Dedifferentiated amniotic fluid mesenchymal stem cell (primary cell): ENCODE measurements around the gene L1CAM.

ENCODE experiments used
- DNase-seq: peaks from one replicate; pipeline ENCODE4 v3.0.0-alpha.2; 2016; ENCODE audit errors: extremely low spot score

Gene L1CAM

DNA sequence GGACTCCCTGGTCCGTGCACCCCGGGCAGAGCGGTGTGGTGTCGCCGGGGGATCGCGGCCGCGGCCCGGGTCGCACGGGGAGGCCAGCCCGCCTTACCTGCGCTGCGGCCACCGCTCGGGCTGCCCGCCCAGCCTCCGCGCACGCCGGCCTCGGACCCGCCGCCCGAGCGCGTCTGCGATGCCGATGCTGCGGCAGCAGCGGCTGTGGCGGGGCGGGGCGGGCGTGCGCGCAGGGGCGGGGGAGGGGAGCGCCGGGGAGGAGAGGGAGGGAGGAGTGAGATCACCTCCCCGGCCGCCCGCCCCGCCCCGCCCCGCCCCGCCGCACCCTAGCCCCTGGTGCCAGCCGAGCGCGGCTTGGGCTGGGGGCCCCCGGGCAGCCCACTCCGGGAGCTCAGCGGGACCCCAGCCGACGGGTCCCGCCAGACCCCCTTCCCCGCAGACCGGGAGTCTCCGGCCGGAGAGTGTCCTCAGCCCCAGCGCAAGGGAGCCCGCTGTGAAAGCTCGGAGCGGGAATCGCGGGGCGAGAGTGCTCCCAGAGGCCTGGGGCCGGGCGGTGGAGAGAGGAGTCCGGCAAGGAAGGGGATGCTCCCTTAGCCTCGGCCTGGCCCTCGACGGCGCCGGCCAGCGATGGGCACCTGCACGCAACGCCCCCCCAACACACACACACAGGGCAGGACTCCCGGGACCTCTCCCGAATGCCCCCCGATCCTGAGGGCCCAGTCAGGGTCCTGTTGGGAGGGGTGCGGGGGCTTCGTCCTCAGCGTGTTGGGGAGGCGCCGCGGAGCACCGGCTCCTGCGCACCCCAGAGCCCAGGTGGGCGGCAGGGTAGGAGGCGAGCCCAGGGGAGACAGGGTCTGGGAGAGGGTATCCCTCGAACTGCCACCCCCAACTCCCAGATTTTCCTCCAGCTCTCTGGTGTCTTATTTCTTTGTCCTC is at the start of gene L1CAM:
Gene L1CAM, minus strand, starts transcription at position 206 of the 936 bp plus-strand sequence. CDS start 10,337 bp downstream, outside the sequence.
- no peak for DNase-seq

DNA sequence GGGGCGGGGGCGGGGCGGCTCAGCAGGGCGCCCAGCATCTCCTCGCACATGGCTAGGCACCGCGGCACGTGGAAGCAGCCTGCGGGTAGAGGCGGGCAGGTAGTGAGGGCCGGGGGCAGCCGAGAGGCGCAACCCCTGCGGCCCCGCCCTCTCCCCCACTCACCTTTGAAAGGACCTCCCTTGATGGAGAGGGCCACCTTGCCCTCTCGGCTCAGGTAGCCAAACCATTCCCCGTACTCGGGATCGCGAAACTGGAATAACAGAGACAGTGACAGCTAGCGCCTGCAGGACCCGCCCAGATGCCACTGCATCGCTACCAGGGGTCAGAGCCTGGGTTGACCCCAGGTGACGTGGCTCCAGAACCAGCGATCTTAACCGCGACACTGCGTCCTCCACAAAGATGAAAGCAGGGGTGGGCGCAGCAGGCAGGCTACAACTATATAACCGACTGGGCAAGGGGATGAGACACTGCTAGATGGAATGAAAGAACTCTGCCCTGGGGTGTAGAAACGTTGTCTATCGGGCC is 49.4 kb upstream of the L1CAM start:
- no peak for DNase-seq

- DNase-seq, result peak; percentile 49
Measured at GRCh38 chrX:153934762-153935325, 48.9 kb upstream of the L1CAM start, which contains the start of gene NAA10. Gene NAA10 (minus strand): TSS chrX:153935037. CDS start chrX:153934904, 133 bp downstream.

GRCh38 chrX:153934148-153934761 is 48.3 kb upstream of the L1CAM start:
- DNase-seq, result no peak

DNA sequence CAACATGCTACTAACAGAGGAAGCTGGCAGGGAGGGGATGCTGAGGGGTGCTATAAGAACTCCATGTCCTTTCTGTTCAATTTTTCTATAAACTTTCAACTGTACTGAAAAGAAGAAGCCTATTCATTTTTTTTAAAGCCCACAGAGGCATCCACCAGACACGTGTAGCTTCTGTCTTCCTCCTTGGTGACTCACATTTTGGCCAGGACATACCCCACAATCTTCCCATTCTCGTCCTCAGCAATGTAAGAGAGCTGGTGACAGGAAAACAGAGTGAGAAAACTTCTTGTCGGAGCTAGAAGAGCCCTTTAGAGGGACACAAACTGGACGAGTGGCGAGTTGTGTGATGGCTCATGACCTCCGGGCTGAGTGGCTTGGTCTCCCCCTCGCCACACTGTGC is 47.8 kb upstream of the L1CAM start:
- no peak for DNase-seq

- no peak for DNase-seq
Measured at GRCh38 chrX:153932220-153932915, 46.4 kb upstream of the L1CAM start.

DNA sequence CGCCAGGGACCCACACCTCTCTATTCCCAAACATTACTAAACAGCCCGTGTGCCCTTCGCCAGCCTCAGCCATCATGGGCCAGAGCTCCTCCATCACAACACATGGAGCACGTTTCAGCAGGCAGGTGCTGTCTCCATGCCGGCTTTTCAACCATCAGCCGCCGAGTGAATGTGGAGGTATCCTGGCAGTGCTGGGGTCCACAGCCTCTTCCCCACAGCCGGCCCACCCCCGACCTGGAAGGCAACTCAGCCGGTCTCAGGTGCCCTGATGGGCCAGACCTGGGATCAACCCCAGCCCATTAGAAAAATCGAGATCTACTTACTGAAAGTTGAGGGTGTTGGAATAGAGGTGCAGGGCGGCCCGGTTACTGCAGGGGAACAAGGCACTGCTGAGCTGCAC is 45.8 kb upstream of the L1CAM start:
- DNase-seq, result no peak

GRCh38 chrX:153931151-153931550 is 45.2 kb upstream of the L1CAM start:
- DNase-seq, result no peak

- DNase-seq, result no peak
Measured at GRCh38 chrX:153930011-153930910, 44.3 kb upstream of the L1CAM start.

DNA sequence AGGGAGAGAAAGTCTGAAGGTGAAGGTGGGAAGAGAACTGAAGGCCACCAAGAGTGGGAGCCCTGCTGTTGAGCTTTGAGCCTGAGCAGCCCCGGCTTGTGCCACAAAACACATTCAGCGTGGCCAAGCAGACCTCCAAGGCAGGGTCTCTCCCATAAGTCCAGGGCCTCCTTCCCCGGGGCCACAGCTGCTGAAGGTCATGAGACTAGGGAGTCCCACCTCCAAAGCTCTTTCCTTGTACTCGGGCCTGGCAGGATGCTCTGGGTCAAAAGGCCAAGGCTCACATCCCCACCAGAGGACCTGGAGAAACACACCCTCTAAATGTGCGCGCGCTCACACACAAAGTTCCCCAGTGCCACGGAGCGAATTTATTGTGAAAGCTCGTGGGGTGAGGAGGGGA is 43.6 kb upstream of the L1CAM start:
- DNase-seq, result no peak

DNA sequence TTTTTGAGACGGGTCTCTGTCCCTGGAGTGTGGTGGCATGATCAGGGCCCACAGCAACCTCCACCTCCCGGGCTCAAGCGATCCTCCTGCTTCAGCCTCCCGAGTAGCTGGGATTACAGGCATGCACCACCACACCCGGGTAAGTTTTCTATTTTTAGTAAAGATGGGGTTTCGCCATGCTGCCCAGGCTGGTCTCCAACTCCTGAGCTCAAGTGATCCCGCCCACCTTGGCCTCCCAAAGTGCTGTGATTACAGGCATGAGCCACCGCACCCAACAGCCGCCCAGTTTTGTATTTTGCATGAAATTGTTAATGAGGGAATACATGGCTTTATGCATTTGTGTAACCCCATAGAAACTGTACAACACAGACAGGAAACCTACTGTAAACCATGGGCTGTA is 42.9 kb upstream of the L1CAM start:
- no peak for DNase-seq

DNA sequence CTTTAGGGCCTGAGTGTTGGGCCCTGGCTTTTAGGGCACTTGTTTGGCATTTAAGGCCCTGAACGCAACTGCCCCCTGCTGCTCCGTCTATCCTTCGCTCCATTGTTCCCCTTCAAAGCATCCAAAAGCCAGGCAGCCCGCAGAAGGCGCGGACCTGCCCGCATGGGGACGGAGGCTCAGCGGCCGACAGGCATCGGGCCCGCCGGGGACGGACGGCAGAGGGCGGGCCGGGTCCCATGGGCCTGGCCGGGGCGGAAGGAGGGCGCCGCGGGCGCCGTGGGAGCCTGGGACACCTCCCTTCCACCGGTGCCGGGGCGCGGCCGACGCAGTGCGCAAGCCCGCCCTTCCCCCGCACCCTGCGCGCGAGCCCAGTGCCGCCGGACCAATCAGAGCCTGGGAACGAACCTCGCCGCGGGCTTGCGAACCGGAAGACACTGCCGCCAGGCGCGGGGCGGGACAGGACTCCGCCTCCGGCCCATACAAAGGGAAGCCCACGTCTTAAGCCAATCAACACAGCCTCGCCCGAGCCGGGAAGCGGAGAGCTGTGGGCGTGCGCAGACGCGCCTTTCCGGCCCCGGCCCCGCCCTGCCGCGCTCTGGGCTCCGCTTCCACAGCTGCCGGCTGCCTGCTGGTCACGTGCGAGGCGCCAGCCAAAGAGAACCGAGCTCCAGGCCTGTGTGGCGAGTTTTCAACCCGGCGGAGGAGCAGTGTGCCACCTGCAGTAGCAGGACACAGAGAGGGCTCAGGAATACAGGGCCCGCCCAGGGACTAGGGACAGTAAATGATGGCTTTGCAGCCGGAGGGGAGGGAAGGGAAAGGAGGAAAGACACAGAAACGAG is 42.2 kb upstream of the L1CAM start:
- peak; percentile 93 for DNase-seq

DNA sequence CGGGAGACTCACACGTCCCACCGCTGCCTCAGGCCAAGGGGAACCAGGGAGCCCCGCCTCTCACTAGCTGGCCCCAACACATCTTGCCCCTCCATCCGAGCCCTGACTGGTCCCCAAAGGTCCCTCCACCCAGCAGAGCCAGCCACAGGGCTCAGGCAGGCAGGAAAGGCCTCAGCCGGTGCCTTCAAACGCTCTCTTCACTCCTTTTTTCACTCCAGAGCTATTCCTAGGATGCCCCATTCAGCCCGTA is 41.6 kb upstream of the L1CAM start:
- no peak for DNase-seq

GRCh38 chrX:153926858-153927671 is 41.1 kb upstream of the L1CAM start:
- no peak for DNase-seq

DNA sequence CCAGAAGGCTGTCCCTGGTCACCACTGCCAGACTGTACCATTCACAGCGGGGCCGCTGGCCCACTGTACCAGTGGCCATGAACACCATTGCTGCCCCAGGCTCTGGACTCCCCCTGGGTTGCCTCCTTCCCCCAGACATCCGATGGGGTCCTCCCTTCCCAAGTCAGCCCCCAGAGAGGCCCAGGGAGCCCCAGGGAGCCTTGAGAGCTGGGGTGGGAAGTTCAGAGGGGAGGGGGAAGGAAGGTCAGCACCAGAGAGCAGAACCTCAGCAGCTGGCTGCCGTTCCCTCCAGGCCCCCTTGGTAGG is 40.5 kb upstream of the L1CAM start:
- DNase-seq, result no peak

- no peak for DNase-seq
Measured at GRCh38 chrX:153925739-153926551, 40.0 kb upstream of the L1CAM start, which contains the start of gene ARHGAP4. Gene ARHGAP4 (minus strand): TSS chrX:153926264. CDS start chrX:153926202, 62 bp downstream.

GRCh38 chrX:153925387-153925738 is 39.4 kb upstream of the L1CAM start:
- DNase-seq, result no peak

DNA sequence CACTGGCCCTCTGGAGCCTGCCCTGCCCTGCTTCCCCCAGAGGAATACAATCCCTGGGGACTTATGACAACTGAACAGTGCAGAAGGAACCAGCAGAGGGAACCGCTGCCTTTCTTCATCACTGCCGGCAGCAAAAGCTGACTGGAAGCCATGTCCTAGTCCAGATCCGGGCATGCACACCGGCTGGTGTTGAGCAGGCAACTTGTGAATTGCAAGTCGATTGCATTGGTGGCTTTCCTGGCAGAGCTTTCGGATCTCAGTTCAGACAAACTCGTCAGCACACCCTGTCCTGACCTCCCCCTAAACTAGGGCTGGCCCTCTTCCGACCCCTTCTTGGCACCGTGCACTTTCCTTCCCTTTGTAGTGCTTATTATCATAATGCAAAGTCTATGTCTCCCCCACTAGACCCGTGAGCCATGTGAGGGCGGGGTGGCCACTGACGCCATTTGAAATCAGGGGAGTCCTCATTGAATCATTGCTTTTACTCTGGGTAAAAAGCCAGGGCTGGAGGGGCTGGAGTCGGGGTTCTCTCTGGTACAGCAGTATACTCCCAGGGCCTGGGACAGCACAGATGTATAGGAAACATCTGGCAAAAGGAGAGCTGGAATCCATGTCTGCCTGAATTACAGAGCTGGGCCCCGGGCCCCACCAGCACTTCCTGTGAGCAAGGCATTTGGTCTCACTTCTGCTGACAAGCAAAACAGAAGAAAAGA is 38.3 kb upstream of the L1CAM start:
- DNase-seq, result no peak
